ENCODE measurements around the gene ZNF827.

DNA sequence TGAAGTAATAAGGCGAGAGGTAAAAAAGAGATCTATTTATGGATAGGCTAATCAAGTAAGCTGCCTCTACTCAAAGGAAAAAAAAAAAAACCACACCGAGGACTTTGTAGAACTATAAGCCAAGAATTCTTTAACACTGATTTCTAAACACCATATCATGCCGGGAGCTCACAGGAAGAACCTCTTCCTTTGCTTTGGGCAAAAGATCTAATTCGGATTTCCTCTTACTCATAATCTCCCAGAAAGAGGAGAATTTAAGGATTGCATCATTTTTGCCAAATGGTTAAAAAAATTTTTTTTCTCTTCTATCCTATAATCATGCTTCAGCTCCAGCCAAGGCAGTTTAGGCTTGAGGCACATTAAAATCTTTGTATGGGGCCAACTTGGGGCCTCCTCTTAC lies 95.5 kb downstream of the ZNF827 start:
- TF ChIP-seq, protein P1, sequence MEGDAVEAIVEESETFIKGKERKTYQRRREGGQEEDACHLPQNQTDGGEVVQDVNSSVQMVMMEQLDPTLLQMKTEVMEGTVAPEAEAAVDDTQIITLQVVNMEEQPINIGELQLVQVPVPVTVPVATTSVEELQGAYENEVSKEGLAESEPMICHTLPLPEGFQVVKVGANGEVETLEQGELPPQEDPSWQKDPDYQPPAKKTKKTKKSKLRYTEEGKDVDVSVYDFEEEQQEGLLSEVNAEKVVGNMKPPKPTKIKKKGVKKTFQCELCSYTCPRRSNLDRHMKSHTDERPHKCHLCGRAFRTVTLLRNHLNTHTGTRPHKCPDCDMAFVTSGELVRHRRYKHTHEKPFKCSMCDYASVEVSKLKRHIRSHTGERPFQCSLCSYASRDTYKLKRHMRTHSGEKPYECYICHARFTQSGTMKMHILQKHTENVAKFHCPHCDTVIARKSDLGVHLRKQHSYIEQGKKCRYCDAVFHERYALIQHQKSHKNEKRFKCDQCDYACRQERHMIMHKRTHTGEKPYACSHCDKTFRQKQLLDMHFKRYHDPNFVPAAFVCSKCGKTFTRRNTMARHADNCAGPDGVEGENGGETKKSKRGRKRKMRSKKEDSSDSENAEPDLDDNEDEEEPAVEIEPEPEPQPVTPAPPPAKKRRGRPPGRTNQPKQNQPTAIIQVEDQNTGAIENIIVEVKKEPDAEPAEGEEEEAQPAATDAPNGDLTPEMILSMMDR (IDR thresholded peaks at IDR 0.05 in 4 of 5, conservative IDR thresholded peaks at IDR 0.05 in 1 of 5), result no peak
- no peak for TF ChIP-seq POLR2A (IDR thresholded peaks at IDR 0.05)

All from gastrocnemius medialis (tissue), 4 donors.